ENCODE data around the gene UGT1A8.

The UGT1A8 gene

DNA sequence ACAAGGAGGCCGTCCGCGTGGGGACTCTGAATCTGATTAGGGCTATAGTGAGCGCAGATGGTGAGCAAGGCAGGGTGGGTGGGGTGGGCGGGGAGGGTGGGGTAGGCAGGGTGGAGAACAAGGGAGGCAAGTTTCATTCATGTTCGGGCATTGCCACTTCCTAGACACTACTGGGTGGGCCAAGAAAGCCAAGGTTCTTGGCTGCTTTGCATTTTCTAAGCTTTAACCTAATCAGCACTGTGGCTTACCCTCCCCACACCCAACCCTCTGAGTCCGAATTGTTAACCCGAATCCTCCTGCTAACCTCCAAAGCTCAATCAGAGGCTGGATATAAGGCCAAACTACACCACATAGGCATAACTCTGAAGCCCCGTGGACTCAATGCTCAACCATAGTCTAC is 178.8 kb downstream of the UGT1A8 start:
- no peak for DNase-seq (ENCODE audit: low read depth in 1 of 2, low spot score in 1 of 2)

- no peak for DNase-seq (ENCODE audit: low read depth in 1 of 2, low spot score in 1 of 2)
These were observed 181.1 kb downstream of the UGT1A8 start for GRCh38 chr2:233798335-233799086.

GRCh38 chr2:233799087-233799665 is 181.7 kb downstream of the UGT1A8 start:
- DNase-seq (ENCODE audit: low read depth in 1 of 2, low spot score in 1 of 2) = no peak

DNA sequence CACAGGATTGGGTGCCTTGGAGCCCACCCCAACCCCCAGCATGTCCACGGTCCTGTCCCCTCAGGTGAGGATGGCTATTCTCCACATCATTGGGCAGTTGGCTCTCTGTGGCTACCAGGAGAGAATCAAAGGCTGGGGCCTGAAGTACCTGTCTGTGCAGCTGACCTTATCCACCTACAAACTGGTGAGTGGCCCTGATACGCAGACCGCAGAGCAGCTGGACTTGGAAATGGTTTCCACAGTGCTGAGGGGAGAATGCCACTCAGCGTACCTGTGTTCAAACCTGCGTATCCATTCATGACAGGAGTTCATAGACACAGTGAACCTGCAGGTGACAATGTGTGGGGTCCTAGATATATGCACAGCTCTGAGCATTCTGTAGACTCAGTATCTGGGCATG is 182.3 kb downstream of the UGT1A8 start:
- DNase-seq (ENCODE audit: low read depth in 1 of 2, low spot score in 1 of 2) = no peak

DNA sequence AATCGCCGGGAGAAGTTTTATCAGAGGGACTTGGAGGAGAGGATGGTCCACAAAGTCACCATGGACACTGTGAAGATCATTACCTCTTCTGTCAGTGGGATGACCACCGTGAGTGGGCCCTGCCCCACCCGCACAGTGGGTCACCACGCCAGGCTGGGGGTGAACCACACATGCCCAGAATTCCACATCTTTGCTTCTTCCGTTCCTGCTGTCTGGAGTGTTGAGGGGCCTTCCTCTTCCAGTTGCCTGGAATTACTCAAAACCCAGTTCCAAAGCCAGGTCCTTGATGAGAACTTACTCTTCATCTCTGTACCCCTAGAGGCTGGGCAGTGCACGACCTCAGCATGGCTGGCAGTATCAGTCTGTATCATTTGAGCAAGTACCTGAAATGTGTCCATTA is 182.8 kb downstream of the UGT1A8 start:
- DNase-seq (ENCODE audit: low read depth in 1 of 2, low spot score in 1 of 2) = no peak

GRCh38 chr2:233801357-233802131 is 184.1 kb downstream of the UGT1A8 start:
- no peak for DNase-seq (ENCODE audit: low read depth in 1 of 2, low spot score in 1 of 2)

DNA sequence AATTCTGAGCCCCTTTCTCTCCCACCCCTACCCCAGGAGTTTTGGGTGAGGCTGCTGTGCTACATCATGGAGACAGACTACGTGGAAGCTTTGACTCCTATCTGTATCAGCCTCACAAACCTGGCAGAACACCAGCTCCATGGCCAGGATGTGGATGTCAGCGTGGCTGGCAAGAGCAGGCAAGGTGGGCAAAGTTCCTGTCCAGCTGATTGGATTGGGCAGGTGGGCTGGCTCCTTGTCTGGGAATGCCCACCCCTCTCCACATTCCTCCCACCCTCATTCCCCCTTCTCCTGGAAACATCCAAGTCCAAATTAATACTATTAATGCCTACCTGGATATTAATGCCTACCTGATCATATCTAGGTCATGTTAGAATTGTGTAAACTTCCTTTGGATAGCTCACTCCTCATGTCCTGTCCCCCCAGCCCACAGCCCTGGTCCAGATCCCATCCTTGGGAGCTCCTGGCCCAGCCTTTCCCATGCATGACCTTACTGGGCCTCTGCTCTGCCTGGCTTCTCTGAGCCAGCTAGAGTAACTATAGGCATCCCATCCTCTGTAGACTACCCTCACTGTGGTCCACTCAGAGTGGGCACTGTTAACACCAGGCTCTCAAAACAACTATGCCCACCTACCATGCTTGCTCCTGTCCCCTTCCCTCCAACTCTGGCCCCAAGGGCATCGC is 184.8 kb downstream of the UGT1A8 start:
- no peak for DNase-seq (ENCODE audit: low read depth in 1 of 2, low spot score in 1 of 2)

DNA sequence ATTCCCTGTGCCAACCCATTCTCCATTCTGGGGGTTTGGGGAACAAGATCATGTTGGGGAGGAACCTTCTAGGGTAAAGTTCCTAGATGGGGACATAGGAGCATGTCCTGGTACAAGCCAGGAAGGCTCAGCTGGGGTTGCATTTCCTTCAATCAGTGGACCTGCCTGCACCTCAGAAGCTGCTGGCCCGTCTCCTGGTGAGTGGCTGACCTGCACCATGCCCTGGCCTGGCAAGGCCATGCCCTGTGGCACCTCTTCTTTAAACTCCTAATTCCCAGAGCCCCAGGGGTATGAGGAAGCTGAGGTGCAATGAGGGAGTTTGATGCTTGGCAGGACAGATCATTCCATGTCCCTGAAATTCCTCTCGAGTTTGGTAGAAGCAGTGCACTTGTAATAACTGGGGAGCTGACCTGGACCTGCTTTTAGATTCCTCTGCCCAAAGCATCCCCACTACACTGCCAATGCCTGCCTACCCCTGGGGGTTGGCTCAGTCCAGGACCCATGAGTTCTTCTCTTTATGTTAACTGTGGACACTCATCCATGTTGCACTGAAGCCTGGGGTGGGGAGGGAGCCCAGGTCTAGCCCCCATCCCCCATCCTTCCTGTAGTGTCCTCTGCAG is 186.0 kb downstream of the UGT1A8 start:
- DNase-seq (ENCODE audit: low read depth in 1 of 2, low spot score in 1 of 2) = no peak

DNA sequence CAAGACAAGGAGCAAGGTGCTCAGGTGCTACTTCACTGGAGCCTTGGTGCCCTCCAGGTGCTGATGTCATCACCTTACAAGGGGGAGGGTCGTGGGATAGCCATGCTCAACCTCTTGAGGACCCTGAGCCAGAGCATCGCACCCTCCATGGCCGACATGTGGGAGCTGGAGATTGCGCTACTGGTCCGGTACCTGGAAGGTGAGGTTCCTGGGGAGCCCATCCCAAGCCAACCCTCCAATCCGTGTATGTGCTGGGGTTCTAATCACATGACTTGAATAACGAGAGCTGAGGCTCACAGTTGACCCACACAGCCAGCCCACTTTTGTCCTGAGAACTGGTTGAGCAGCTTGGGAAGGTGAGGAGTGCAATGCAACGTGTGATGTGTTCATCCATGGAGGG is 186.6 kb downstream of the UGT1A8 start:
- DNase-seq (ENCODE audit: low read depth in 1 of 2, low spot score in 1 of 2) = no peak

DNA sequence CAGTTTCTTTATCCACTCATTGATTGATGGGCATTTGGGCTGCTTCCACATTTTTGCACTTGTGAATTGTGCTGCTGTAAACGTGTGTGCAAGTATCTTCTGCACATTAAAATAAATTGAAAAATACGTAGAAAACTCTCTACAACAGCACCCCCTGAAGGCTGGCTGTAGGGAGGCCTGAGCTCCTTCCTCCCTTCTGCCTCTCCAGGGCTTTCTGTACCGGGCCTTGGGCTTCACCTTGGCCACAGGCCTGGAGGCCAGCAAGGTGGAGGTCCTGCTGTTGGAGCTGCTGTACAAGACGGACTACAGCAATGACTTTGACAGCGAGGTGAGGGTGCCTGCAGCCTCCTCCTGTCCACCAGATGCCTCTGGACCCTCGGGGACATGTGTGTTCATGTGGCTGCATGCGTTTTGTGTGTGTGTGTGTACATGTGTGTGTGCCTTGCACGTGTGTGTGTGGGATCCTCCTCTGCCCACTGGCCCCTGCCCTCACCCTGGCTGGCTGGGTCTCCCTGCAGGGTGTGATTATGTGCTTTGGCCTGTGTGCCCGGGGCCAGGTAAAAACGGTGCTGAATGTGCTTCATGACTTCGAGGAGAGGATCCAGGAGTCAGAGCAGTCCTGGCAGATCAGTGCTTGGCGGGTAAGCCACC is 189.9 kb downstream of the UGT1A8 start:
- no peak for DNase-seq (ENCODE audit: low read depth in 1 of 2, low spot score in 1 of 2)

- no peak for DNase-seq (ENCODE audit: low read depth in 1 of 2, low spot score in 1 of 2)
These were observed 190.8 kb downstream of the UGT1A8 start for GRCh38 chr2:233807966-233808935.

DNA sequence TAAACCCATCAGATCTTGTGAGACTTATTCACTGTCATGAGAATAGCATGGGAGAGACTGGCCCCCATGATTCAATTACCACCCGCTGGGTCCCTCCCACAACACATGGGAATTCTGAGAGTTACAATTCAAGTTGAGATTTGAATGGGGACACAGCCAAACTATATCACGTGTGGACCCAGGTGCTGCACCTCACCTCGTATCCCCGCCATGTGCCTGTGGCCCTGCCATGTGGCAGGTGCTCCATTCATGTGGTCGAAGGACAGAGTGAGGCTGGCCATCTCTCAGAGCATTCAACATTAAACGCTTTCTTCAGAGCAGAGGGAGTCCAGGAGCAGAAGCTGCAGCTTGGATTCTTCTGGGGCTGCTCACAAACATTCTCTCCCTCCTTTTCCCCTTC is 193.0 kb downstream of the UGT1A8 start:
- DNase-seq (ENCODE audit: low read depth in 1 of 2, low spot score in 1 of 2) = no peak

GRCh38 chr2:233811087-233811486 is 193.7 kb downstream of the UGT1A8 start:
- no peak for DNase-seq (ENCODE audit: low read depth in 1 of 2, low spot score in 1 of 2)

DNA sequence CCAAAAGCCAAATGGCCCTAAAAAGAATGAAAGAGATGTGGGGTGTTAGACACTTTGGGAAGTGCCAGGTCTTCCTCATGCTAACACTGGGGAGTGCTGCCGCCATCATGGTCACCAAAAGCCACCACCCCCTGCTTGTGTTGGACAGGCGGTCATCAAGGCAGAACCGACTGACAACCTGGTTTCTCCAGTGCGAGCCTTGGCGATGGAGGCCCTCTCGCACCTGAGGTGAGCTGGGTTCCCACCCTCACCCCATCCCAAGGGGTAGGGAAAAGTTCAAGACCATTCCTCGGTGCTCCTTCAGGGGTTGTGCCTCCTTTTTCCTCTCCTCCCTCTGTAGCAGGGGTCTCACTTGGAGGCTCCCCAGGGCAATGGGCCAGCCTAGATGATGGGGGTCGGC is 194.3 kb downstream of the UGT1A8 start:
- DNase-seq (ENCODE audit: low read depth in 1 of 2, low spot score in 1 of 2) = no peak

DNA sequence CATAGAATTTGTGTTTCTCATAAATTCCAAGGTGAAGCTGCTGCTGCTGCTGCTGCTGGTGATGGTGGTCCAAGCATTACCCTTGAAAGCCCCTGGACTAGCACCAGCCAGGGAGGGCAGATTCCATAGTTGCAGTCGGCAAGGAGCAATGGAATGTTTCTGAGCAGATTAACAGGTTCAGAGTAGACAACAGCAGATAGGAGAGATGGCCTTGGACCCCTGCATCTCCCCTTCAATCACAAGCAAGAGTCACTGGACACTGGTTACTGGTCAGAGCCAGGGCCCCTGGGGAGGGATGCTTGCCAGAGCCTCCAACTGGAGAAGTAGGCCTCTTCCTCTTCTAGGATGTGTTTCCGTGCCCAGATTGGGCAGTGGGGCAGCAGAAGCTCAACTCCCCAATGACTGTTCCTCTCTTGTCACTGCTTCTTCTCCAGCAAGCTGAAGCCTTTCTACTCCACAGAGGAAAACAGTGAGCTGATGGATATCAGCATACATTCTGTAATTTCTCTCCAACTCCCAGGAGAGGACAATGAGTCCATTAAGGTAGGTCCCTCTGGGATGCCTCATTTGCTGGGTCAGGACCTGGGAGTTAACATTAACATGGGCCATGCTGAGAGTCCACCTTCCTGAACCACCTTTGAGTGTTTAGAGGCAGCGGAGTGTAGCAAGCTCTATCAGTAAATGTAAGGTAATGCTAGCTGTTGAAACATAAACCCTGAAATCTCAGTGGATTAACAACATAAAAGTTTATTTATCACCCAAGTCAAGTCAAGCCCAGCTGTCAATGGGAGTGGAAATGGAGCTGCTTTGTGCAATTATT is 196.0 kb downstream of the UGT1A8 start:
- no peak for DNase-seq (ENCODE audit: low read depth in 1 of 2, low spot score in 1 of 2)

DNA sequence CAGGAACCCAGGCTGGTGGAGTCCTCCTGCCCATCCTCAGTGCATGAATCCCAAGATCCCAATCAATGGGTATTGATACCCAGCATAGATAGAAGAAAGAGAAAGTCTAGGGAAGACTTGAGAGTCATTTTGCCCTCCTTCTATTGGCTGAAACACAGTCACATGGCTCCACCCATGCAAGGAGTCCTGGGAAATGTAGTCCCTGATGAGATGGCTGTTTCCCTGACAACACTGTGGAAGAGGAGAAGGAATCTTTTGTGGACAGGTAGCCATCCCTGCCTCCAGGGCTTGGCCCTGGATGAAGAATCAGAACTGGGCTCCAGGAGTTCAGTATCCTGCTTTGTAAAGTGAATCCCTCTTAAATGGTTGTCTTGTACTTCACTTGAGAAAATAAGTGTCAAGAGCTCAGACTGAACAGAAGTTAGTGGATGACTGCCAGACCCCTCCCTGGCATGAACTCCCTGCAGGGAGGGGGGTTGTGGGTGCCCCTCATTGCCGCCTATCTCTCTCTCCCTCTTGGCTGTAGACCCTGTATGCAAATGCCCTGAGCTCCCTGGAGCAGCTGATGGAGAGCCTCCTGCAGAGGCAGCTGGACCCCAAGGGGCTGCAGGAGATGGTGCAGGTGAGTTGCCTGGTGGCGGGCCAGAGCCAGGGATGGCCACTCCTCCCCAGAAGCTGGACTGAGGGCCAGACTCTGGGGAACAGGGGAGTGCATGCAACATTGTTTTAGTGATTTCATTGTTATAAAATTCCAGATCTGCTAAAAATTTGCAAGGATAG is 196.8 kb downstream of the UGT1A8 start:
- no peak for DNase-seq (ENCODE audit: low read depth in 1 of 2, low spot score in 1 of 2)

GRCh38 chr2:233815861-233816260 is 198.4 kb downstream of the UGT1A8 start:
- DNase-seq (ENCODE audit: low read depth in 1 of 2, low spot score in 1 of 2) = no peak

DNA sequence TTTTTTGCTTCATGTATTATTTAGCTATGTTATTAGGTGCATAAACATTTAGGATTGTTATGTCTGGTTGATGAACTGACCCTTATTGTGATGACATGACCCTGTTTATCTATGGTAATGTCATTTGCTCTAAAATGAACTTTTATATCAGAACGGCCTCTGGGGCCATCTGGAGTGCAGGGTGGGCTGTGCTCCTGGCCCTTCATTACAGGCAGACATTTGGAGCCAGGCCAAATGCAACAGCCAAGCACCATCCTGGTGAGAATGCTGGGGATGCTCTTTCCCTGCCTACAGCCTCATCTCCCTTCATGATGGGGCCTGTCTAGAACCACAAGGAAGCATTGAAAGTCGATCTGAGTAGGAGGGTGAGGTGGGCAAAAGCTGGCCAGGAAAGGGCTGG is 198.9 kb downstream of the UGT1A8 start:
- DNase-seq (ENCODE audit: low read depth in 1 of 2, low spot score in 1 of 2) = no peak

All from activated CD4-positive, alpha-beta T cell treated with anti-CD3 and anti-CD28 coated beads, Interleukin-2, amount 50 U/mL, for 24 hours (primary cell).